MM.1S (cell line): ENCODE data around the gene SASS6.

Experiments used
- DNase-seq: peaks from one replicate; pipeline ENCODE4 v3.0.0-alpha.2; 2015
- H2AFZ ChIP-seq: fragments of 300-600 bp; sonication (generic); 2 replicates; pipeline ENCODE4 v1.6.0; 2016; ENCODE audit warnings: antibody characterized with exemption, low read length
- H3F3A ChIP-seq: fragments of 300-600 bp; sonication (generic); 2 replicates; pipeline ENCODE4 v1.6.1; 2016; ENCODE audit warnings: mild to moderate bottlenecking, antibody characterized with exemption, low read length, moderate library complexity, mixed read lengths; ENCODE audit not compliant: insufficient read depth
- H3K27ac ChIP-seq: fragments of 300-600 bp; sonication (generic); 2 replicates; pipeline ENCODE4 v1.5.1; 2016; ENCODE audit warnings: mild to moderate bottlenecking, low read length
- H3K27me3 ChIP-seq: fragments of 300-600 bp; sonication (generic); replicated peaks from 2 replicates; pipeline ENCODE4 v1.6.0; 2016; ENCODE audit warnings: low read length; ENCODE audit not compliant: insufficient read depth
- H3K36me3 ChIP-seq: fragments of 300-600 bp; sonication (generic); replicated peaks from 2 replicates; pipeline ENCODE4 v1.6.1; 2016; ENCODE audit warnings: mild to moderate bottlenecking, low read length, mixed read lengths; ENCODE audit not compliant: insufficient read depth
- H3K4me1 ChIP-seq: fragments of 300-600 bp; sonication (generic); 2 replicates; pipeline ENCODE4 v1.6.1; 2016; ENCODE audit warnings: low read length, mixed read lengths
- H3K4me2 ChIP-seq: fragments of 300-600 bp; sonication (generic); 2 replicates; pipeline ENCODE4 v1.6.0; 2016; ENCODE audit warnings: low read depth, low read length
- H3K4me3 ChIP-seq: fragments of 300-600 bp; sonication (generic); 2 replicates; pipeline ENCODE4 v1.5.1; 2016; ENCODE audit warnings: low read length, mixed read lengths
- H3K79me2 ChIP-seq: fragments of 300-600 bp; sonication (generic); 2 replicates; pipeline ENCODE4 v1.6.1; 2016; ENCODE audit warnings: mixed run types, low read length, mixed read lengths
- H3K9ac ChIP-seq: fragments of 300-600 bp; sonication (generic); 2 replicates; pipeline ENCODE4 v1.6.1; 2016; ENCODE audit warnings: low read length, mixed read lengths
- H3K9me2 ChIP-seq: fragments of 300-600 bp; sonication (generic); replicated peaks from 2 replicates; pipeline ENCODE4 v1.6.1; 2016; ENCODE audit warnings: mild to moderate bottlenecking, low read length, mixed read lengths; ENCODE audit not compliant: insufficient read depth
- H3K9me3 ChIP-seq: fragments of 300-600 bp; sonication (generic); replicated peaks from 2 replicates; pipeline ENCODE4 v1.6.1; 2016; ENCODE audit warnings: mild to moderate bottlenecking, low read length, mixed read lengths; ENCODE audit not compliant: insufficient read depth
- H4K20me1 ChIP-seq: fragments of 300-600 bp; sonication (generic); 2 replicates; pipeline ENCODE4 v1.6.1; 2016; ENCODE audit warnings: mild to moderate bottlenecking, low read length, moderate library complexity, mixed read lengths; ENCODE audit not compliant: insufficient read depth
- EZH2 ChIP-seq: fragments of 300-600 bp; sonication (generic); optimal IDR thresholded peaks from 2 replicates; pipeline ENCODE3; 2017; ENCODE audit warnings: low read depth, mild to moderate bottlenecking, antibody characterized with exemption, low read length, mixed read lengths
- EZH2phosphoT487 ChIP-seq: fragments of 300-600 bp; sonication (generic); IDR thresholded peaks from 2 replicates; pipeline ENCODE4 v1.6.1; 2018; ENCODE audit warnings: antibody characterized with exemption, low read length
- TF ChIP-seq, protein P1 (sequence below): fragments of 300-600 bp; sonication (generic); IDR thresholded peaks from 2 replicates; pipeline ENCODE4 v1.5.1; 2016; ENCODE audit warnings: antibody characterized with exemption, low read length, mixed read lengths

SASS6 gene

GRCh38 chr1:100146958-100147357 lies 14.2 kb upstream of the SASS6 start:
- H3K36me3 ChIP-seq = no peaks in the 10 kb centered on the region

GRCh38 chr1:100145116-100145515 lies 12.4 kb upstream of the SASS6 start:
- no peak overlapping the region for H2AFZ ChIP-seq
- H3K4me2 ChIP-seq = no peak overlapping the region
- DNase-seq = no peak
- H3K27me3 ChIP-seq = no peaks in the 10 kb centered on the region
- H3K9ac ChIP-seq = no peak overlapping the region
- no peak overlapping the region for H3K4me3 ChIP-seq
- H3F3A ChIP-seq = no peaks in the 10 kb centered on the region
- no peak overlapping the region for H3K27ac ChIP-seq
- no peaks in the 10 kb centered on the region for H3K36me3 ChIP-seq
- no peaks in the 10 kb centered on the region for H3K79me2 ChIP-seq
- H3K9me3 ChIP-seq = no peaks in the 10 kb centered on the region
- no peaks in the 10 kb centered on the region for H3K9me2 ChIP-seq
- no peaks in the 10 kb centered on the region for H4K20me1 ChIP-seq
- TF ChIP-seq, protein P1, sequence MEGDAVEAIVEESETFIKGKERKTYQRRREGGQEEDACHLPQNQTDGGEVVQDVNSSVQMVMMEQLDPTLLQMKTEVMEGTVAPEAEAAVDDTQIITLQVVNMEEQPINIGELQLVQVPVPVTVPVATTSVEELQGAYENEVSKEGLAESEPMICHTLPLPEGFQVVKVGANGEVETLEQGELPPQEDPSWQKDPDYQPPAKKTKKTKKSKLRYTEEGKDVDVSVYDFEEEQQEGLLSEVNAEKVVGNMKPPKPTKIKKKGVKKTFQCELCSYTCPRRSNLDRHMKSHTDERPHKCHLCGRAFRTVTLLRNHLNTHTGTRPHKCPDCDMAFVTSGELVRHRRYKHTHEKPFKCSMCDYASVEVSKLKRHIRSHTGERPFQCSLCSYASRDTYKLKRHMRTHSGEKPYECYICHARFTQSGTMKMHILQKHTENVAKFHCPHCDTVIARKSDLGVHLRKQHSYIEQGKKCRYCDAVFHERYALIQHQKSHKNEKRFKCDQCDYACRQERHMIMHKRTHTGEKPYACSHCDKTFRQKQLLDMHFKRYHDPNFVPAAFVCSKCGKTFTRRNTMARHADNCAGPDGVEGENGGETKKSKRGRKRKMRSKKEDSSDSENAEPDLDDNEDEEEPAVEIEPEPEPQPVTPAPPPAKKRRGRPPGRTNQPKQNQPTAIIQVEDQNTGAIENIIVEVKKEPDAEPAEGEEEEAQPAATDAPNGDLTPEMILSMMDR = no peak
- TF ChIP-seq EZH2 (no peak), EZH2phosphoT487 (no peak)
- no peaks in the 10 kb centered on the region for H3K4me1 ChIP-seq

More at GRCh38 chr1:100146958-100147357, 14.2 kb upstream of the SASS6 start:
- H3K79me2 ChIP-seq = no peaks in the 10 kb centered on the region
- no peaks in the 10 kb centered on the region for H3K9me3 ChIP-seq
- no peaks in the 10 kb centered on the region for H3F3A ChIP-seq
- H3K9me2 ChIP-seq = no peaks in the 10 kb centered on the region
- H3K4me3 ChIP-seq = no peak overlapping the region
- TF ChIP-seq EZH2phosphoT487 (no peak), EZH2 (no peak)
- TF ChIP-seq, protein P1 = no peak
- no peak overlapping the region for H3K4me2 ChIP-seq
- no peak overlapping the region for H2AFZ ChIP-seq
- no peak overlapping the region for H3K27ac ChIP-seq
- H3K27me3 ChIP-seq = no peaks in the 10 kb centered on the region
- DNase-seq = no peak
- no peak overlapping the region for H3K9ac ChIP-seq
- peaks cover 1% of the 10 kb centered on the region; the same call in 1 of the 2 replicates for H3K4me1 ChIP-seq
- no peaks in the 10 kb centered on the region for H4K20me1 ChIP-seq

DNA sequence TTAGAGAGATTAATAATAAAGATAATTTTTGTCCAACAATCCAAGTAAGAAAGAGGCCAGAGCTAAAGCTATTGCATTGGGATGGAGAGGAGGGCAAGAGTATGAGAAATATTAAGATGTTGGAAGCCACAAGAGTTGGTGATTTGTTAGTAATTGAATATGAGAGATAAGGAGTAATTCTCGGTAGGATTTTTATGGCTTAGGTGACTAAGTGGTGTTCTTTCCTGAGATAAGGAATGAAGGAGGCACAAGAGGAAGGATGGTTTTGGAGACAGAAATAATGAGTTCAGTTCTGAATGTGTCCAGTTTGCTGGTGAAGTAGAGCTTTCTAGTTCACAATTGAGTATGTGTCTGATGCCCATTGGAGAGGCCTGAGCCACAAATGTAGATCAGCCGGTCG lies 9.6 kb upstream of the SASS6 start:
- H2AFZ ChIP-seq = no peak overlapping the region
- no peaks in the 10 kb centered on the region for H3K36me3 ChIP-seq
- H3K9me3 ChIP-seq = no peaks in the 10 kb centered on the region
- H3K27me3 ChIP-seq = no peaks in the 10 kb centered on the region
- H3K9ac ChIP-seq = no peak overlapping the region
- no peak overlapping the region for H3K4me2 ChIP-seq
- H3K79me2 ChIP-seq = no peaks in the 10 kb centered on the region
- no peaks in the 10 kb centered on the region for H3F3A ChIP-seq
- H3K4me3 ChIP-seq = no peak overlapping the region
- DNase-seq = no peak
- no peaks in the 10 kb centered on the region for H4K20me1 ChIP-seq
- TF ChIP-seq EZH2phosphoT487 (no peak), EZH2 (no peak)
- TF ChIP-seq, protein P1 = no peak
- no peak overlapping the region for H3K27ac ChIP-seq
- no peaks in the 10 kb centered on the region for H3K4me1 ChIP-seq
- no peaks in the 10 kb centered on the region for H3K9me2 ChIP-seq
